Colonic mucosa (tissue), 4 donors: ENCODE measurements around the gene HTD2. TPM values are rescaled to one million over a fixed set of nuclear protein-coding genes. Genes with fewer than 3 reads are reported as not detected.
A peak's percentile ranks its signal among the peaks of the same experiment; 100 is the strongest.
"Not testable (repeated sequence)": the region's sequence is repeated elsewhere in the genome, so short reads cannot be mapped to it uniquely, and the experiment has no call there.

Source experiments
- DNase-seq: peaks from one replicate; pipeline ENCODE4 v3.0.0-alpha.2; 2020
- H3K27ac ChIP-seq: fragments of 200-600 bp; one replicate; pipeline ENCODE4 v1.8.0; 2021
- H3K27me3 ChIP-seq: fragments of 200-600 bp; one replicate; pipeline ENCODE4 v1.8.0; 2021
- H3K36me3 ChIP-seq: fragments of 200-600 bp; one replicate; pipeline ENCODE4 v1.8.0; 2021
- H3K4me1 ChIP-seq: fragments of 200-600 bp; one replicate; pipeline ENCODE4 v1.8.0; 2021; ENCODE audit warnings: mild to moderate bottlenecking
- H3K4me3 ChIP-seq: fragments of 200-600 bp; one replicate; pipeline ENCODE4 v1.8.0; 2021
- H3K9ac ChIP-seq, 2 donors: one replicate each; pipeline ENCODE4 v1.7.0; 2013; ENCODE audit warnings: control low read depth in 2 of 2, low read depth in 2 of 2, low read length in 2 of 2
- H3K9me3 ChIP-seq: fragments of 200-600 bp; one replicate; pipeline ENCODE4 v1.8.0; 2021
- CTCF ChIP-seq: fragments of 200-600 bp; IDR thresholded peaks from one replicate; pipeline ENCODE4 v1.8.0; 2022; ENCODE audit warnings: antibody characterized with exemption, mild to moderate bottlenecking
- intact Hi-C: fragments of 100-400 bp; cut with DNase I; formaldehyde crosslinking; loops from one replicate; pipeline ENCODE4 v1.14.1; 2022
- total RNA-seq, 2 donors: library from RNA; stranded (reverse); fragmentation: NEBNext Ultra II Directional in 1 of 2; extraction: Animal tissue kit (Norgen Biotek cat#: 25700) in 1 of 2; gene quantifications; one replicate each; pipeline ENCODE4 v1.2.1, GENCODE V29; 2021
- donor health status: healthy.
- donor health status: DM: no; HTN: no; CAD: no.
- donor health status: DM: no; HTN: no; CAD: no.

The HTD2 gene
- total RNA-seq, 2 donors from 2014 or later: 9.6 to 13.6 TPM

GRCh38 chr3:58274027-58274614 lies 32.2 kb upstream of the HTD2 start:
- intact Hi-C loops: no loop called here
- Histone ChIP-seq H3K4me1 (peaks cover 7% of the 10 kb centered on the region), H3K4me3 (no peak overlapping the region), H3K27me3 (no peaks in the 10 kb centered on the region), H3K9me3 (no peaks in the 10 kb centered on the region), H3K27ac (no peak overlapping the region), H3K9ac (no peak overlapping the region), H3K36me3 (no peaks in the 10 kb centered on the region)
- no peak for TF ChIP-seq CTCF
- peak; percentile 7 for DNase-seq

GRCh38 chr3:58281069-58281468 lies 25.3 kb upstream of the HTD2 start:
- TF ChIP-seq CTCF: no peak
- Histone ChIP-seq H3K9me3 (no peaks in the 10 kb centered on the region), H3K9ac (no peak overlapping the region), H3K27me3 (no peaks in the 10 kb centered on the region), H3K27ac (no peak overlapping the region), H3K4me3 (no peak overlapping the region), H3K36me3 (no peaks in the 10 kb centered on the region), H3K4me1 (no peaks in the 10 kb centered on the region)
- intact Hi-C loops: loop anchor here (5.0 kb wide), 1 partner anchor 74 kb away; no protein-coding TSS in a partner anchor
- peak; percentile 12 for DNase-seq

- H3K27ac ChIP-seq: no peak overlapping the region
- no peak for DNase-seq
- no peaks in the 10 kb centered on the region for H3K4me1 ChIP-seq
- no peak for TF ChIP-seq CTCF
- no peak overlapping the region for H3K9ac ChIP-seq
- H3K27me3 ChIP-seq: no peaks in the 10 kb centered on the region
- H3K36me3 ChIP-seq: no peaks in the 10 kb centered on the region
- H3K9me3 ChIP-seq: no peaks in the 10 kb centered on the region
- intact Hi-C loops: no loop called here
- no peak overlapping the region for H3K4me3 ChIP-seq
Measured at GRCh38 chr3:58285334-58285733, 21.0 kb upstream of the HTD2 start.

- DNase-seq: no peak
- Histone ChIP-seq H3K27me3 (no peaks in the 10 kb centered on the region), H3K27ac (no peak overlapping the region), H3K9ac (no peak overlapping the region), H3K36me3 (no peaks in the 10 kb centered on the region), H3K4me3 (no peak overlapping the region), H3K4me1 (no peaks in the 10 kb centered on the region), H3K9me3 (no peaks in the 10 kb centered on the region)
- no peak for TF ChIP-seq CTCF
- intact Hi-C loops: no loop called here
Measured at GRCh38 chr3:58287354-58287753, 19.0 kb upstream of the HTD2 start.

- no peaks in the 10 kb centered on the region for H3K27me3 ChIP-seq
- no peak overlapping the region for H3K27ac ChIP-seq
- TF ChIP-seq CTCF: no peak
- no peak overlapping the region for H3K4me3 ChIP-seq
- DNase-seq: no peak
- no peaks in the 10 kb centered on the region for H3K4me1 ChIP-seq
- intact Hi-C loops: no loop called here
- no peaks in the 10 kb centered on the region for H3K9me3 ChIP-seq
- H3K9ac ChIP-seq: no peak overlapping the region
- no peaks in the 10 kb centered on the region for H3K36me3 ChIP-seq
Measured at GRCh38 chr3:58288011-58288728, 18.1 kb upstream of the HTD2 start.

GRCh38 chr3:58288964-58289613 lies 17.2 kb upstream of the HTD2 start:
- H3K4me3 ChIP-seq, H3K9me3 ChIP-seq, H3K4me1 ChIP-seq, H3K9ac ChIP-seq, DNase-seq, H3K27ac ChIP-seq, intact Hi-C loops, H3K27me3 ChIP-seq, H3K36me3 ChIP-seq: not testable (repeated sequence)

- H3K27ac ChIP-seq, H3K9ac ChIP-seq, H3K4me3 ChIP-seq, DNase-seq, intact Hi-C loops, H3K4me1 ChIP-seq, H3K36me3 ChIP-seq, H3K9me3 ChIP-seq, H3K27me3 ChIP-seq: not testable (repeated sequence)
Measured at GRCh38 chr3:58290446-58290845, 15.9 kb upstream of the HTD2 start.
